SK-N-MC (cell line): ENCODE data around the gene RPP25L.

Experiments
- DNase-seq: peaks from one replicate; pipeline ENCODE4 v3.0.0-alpha.2; 2011; ENCODE audit warnings: low read depth, low spot score
- H3K27ac ChIP-seq: fragments of 200-600 bp; sonication (generic); 2 replicates; pipeline ENCODE4 v1.5.1; 2016; ENCODE audit warnings: mixed run types
- H3K36me3 ChIP-seq: fragments of 200-600 bp; sonication (generic); 2 replicates; pipeline ENCODE4 v1.6.1; 2017; ENCODE audit warnings: antibody characterized with exemption, low read length, mixed read lengths; ENCODE audit not compliant: insufficient read depth
- H3K4me3 ChIP-seq: fragments of 200-600 bp; sonication (generic); 2 replicates; pipeline ENCODE4 v1.5.1; 2016
- H3K9ac ChIP-seq: fragments of 200-600 bp; sonication (generic); 2 replicates; pipeline ENCODE4 v1.8.0; 2017; ENCODE audit warnings: mixed run types, mixed read lengths; ENCODE audit not compliant: insufficient read length
- H3K9me3 ChIP-seq: fragments of 200-600 bp; sonication (generic); 2 replicates; pipeline ENCODE4 v1.6.1; 2017; ENCODE audit warnings: low read depth, mild to moderate bottlenecking, antibody characterized with exemption, low read length, moderate library complexity, mixed read lengths
- EZH2 ChIP-seq: fragments of 200-600 bp; sonication (generic); IDR thresholded peaks from one replicate; pipeline ENCODE4 v1.6.1; 2017; ENCODE audit warnings: antibody characterized with exemption
- FOXP2 ChIP-seq: optimal IDR thresholded peaks from 2 replicates; pipeline ENCODE3; 2011; ENCODE audit warnings: mild to moderate bottlenecking, moderate library complexity; ENCODE audit not compliant: insufficient read depth; ENCODE audit errors: extremely low read length, control extremely low read depth
- POLR2AphosphoS5 ChIP-seq: IDR thresholded peaks from 2 replicates; pipeline ENCODE4 v1.6.1; 2012; ENCODE audit warnings: mild to moderate bottlenecking, low read depth, low read length, borderline replicate concordance

The RPP25L gene

DNA sequence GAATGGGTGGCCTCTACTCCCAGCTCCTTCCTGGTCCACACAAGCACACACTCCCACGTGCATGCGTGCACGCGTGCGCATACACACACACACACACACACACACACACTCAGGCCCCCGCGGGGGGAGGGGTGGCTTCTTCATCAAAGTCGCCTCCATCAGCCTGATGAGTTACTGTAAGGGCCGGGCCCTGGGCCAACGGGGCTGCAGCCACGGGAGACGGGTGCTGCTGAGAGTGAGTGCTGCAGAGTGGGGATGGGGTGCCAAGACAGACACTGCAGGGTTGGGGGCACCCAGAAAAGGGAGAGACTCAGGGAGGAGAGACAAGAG, 40.5 kb downstream of the RPP25L start:
- H3K4me3 ChIP-seq = no peak overlapping the region
- H3K9ac ChIP-seq = no peak overlapping the region
- no peaks in the 10 kb centered on the region for H3K9me3 ChIP-seq
- no peak for DNase-seq
- no peak overlapping the region for H3K27ac ChIP-seq
- no peaks in the 10 kb centered on the region for H3K36me3 ChIP-seq
- TF ChIP-seq EZH2 = no peak
- TF ChIP-seq POLR2AphosphoS5 = no peak
- no peak for TF ChIP-seq FOXP2

DNA sequence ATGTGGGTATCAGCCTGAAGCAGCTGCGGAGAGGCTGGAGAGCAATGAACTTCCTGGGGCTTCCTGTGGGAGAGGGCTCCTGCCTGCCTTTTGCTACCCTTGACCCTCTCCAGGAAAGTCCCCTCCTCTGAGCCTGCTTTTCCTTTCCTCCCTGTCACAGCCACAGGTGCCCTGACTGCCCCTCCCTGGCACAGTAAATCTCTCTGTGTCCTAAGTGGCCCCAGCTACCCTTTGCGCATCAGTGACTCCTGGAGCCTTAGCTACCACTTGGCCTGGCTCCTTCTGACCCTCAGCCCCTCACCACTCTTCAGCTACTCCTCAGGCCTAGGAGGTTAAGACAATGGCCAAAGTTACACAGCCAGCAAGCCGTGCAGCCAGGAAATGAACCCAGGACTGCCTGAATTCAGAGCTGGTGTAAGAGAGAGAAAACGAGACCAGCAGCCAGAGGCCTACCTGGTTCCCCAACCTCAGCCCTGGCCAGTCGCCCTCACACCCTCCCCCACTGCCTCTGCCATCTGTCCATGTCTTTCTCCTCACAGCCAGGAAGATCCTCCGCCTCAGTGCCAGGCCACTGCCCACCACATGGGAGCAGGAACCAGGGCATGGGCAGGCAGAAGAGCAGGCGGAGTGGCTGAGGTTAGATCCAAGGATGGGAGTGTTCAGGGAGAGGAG, 41.0 kb downstream of the RPP25L start:
- no peaks in the 10 kb centered on the region for H3K9me3 ChIP-seq
- DNase-seq = no peak
- no peak overlapping the region for H3K4me3 ChIP-seq
- no peak overlapping the region for H3K9ac ChIP-seq
- no peak overlapping the region for H3K27ac ChIP-seq
- TF ChIP-seq FOXP2 = no peak
- no peak for TF ChIP-seq EZH2
- no peak for TF ChIP-seq POLR2AphosphoS5
- no peaks in the 10 kb centered on the region for H3K36me3 ChIP-seq

DNA sequence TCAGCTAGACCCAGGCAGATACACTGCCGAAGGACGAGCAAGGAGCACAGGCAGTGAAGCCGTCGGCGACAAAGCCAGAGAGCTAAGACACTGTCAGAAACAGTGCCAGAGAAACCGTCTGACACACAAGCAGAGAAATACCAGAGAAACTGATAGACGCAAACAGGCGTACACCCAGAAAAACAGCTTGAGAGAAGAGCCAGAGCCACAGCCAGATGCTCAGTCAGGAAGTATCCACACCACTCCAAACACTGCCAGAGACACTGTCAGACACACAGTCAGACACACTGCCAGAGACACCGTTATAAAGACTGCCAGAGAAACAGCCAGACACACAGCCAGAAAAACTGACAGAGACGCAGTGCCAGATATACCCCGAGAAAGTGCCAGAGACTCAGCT, 41.5 kb downstream of the RPP25L start:
- no peak for DNase-seq
- no peaks in the 10 kb centered on the region for H3K9me3 ChIP-seq
- TF ChIP-seq POLR2AphosphoS5 (no peak), EZH2 (no peak), FOXP2 (no peak)
- H3K27ac ChIP-seq = no peak overlapping the region
- no peak overlapping the region for H3K4me3 ChIP-seq
- H3K36me3 ChIP-seq = no peaks in the 10 kb centered on the region
- H3K9ac ChIP-seq = no peak overlapping the region

- Histone ChIP-seq H3K36me3 (no peaks in the 10 kb centered on the region), H3K4me3 (no peak overlapping the region), H3K27ac (no peak overlapping the region), H3K9me3 (no peaks in the 10 kb centered on the region), H3K9ac (no peak overlapping the region)
- no peak for TF ChIP-seq EZH2
- TF ChIP-seq FOXP2 = no peak
- TF ChIP-seq POLR2AphosphoS5 = no peak
- DNase-seq = no peak
These were observed 43.1 kb downstream of the RPP25L start for GRCh38 chr9:34568774-34569173.

DNA sequence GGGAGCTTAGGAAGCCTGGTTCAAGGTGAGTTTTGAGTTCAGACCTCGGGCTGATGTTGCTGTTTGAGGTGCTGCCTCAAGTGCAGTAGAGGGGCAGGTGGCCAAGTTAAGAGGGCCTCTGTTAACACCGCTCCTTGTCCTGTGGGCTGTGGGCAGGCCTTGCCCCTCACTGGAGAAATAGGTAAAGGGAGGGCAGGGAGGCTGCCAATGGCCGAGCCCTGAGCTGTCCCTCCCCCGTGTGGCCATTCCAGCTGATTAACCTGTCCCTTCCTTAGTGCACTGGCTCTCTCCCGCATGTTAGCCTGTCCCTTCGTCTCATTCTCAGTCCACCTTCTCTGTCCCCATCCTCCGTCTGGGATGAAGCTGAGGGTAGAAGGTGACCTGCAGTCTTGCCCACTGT, 43.8 kb downstream of the RPP25L start:
- Histone ChIP-seq H3K9me3 (no peaks in the 10 kb centered on the region), H3K4me3 (no peak overlapping the region), H3K36me3 (no peaks in the 10 kb centered on the region), H3K27ac (no peak overlapping the region), H3K9ac (no peak overlapping the region)
- no peak for DNase-seq
- TF ChIP-seq EZH2 = no peak
- no peak for TF ChIP-seq POLR2AphosphoS5
- no peak for TF ChIP-seq FOXP2

DNA sequence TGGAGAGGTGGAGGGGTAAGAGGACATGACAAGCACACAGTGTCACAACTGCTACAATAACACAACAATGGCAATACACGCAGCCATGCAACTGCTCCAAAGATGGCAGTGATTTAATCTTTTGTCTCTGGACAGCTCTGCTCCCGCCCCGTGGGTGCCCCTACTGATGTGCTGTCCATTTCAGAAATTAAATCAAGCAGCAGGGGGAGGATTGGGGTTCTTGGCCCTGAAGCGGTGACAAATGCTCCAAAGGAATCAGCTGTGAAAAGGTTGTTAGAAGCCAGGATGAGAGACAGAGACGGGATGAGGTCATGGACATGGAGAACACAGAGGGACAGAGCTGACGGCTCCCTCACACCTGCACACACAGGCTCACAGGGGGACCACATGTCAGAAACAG, 44.9 kb downstream of the RPP25L start:
- Histone ChIP-seq H3K27ac (no peak overlapping the region), H3K36me3 (no peaks in the 10 kb centered on the region), H3K9me3 (no peaks in the 10 kb centered on the region), H3K9ac (no peak overlapping the region), H3K4me3 (no peak overlapping the region)
- no peak for DNase-seq
- TF ChIP-seq POLR2AphosphoS5 = no peak

DNA sequence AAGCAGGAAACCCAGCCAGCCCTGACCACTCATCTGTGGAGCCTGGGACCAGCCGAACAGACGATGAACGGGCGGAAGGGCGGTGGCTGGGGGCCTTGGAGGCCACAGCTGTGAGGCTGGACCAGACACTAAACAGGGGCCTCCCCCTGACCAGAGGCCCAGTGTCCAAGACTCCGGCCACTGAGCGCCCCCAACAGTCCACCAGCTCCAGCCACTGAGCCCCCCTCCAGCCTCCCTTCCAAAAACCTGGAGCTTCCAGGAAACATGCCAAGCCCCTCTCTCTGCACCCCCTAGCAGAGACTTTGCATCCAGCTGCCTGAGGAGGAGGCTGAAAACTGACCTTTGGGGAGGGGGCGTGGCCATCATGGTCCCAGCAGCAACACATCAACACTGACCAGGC, 45.6 kb downstream of the RPP25L start:
- Histone ChIP-seq H3K9ac (no peak overlapping the region), H3K27ac (no peak overlapping the region), H3K36me3 (no peaks in the 10 kb centered on the region), H3K9me3 (no peaks in the 10 kb centered on the region), H3K4me3 (no peak overlapping the region)
- DNase-seq = no peak
- no peak for TF ChIP-seq FOXP2
- TF ChIP-seq POLR2AphosphoS5 = no peak
- no peak for TF ChIP-seq EZH2

- no peak for DNase-seq
- H3K4me3 ChIP-seq = no peak overlapping the region
- no peak for TF ChIP-seq FOXP2
- TF ChIP-seq POLR2AphosphoS5 = no peak
- no peak for TF ChIP-seq EZH2
These were observed 46.0 kb downstream of the RPP25L start for GRCh38 chr9:34565856-34566255.

GRCh38 chr9:34564617-34565016, 47.3 kb downstream of the RPP25L start:
- Histone ChIP-seq H3K9ac (no peak overlapping the region), H3K27ac (no peak overlapping the region), H3K4me3 (no peak overlapping the region), H3K9me3 (no peaks in the 10 kb centered on the region), H3K36me3 (no peaks in the 10 kb centered on the region)
- no peak for TF ChIP-seq POLR2AphosphoS5
- no peak for TF ChIP-seq FOXP2
- TF ChIP-seq EZH2 = no peak
- DNase-seq = no peak

More at GRCh38 chr9:34565856-34566255, 46.0 kb downstream of the RPP25L start:
- Histone ChIP-seq H3K9me3 (no peaks in the 10 kb centered on the region), H3K27ac (no peak overlapping the region), H3K9ac (no peak overlapping the region), H3K36me3 (no peaks in the 10 kb centered on the region)

DNA sequence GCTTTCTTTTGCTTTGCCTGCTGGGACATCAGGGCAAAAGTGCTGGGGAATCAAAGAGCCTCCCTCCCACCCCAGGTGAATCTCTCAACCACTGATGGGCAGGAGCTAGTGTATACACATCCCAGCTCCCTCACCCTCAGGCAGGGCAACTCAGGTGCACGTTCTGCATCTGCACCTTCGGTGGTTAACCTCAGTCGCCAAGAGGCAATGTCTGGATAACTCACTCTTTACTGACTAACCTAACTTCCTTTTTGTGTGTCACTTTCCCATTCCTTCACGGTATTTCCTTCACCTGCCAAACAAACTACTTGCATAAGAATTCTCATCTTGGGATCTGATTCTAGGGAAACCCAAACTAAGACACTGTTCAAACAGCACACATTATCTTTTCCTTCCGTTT, 48.6 kb downstream of the RPP25L start:
- Histone ChIP-seq H3K36me3 (no peaks in the 10 kb centered on the region), H3K9me3 (no peaks in the 10 kb centered on the region), H3K9ac (no peak overlapping the region), H3K27ac (no peak overlapping the region), H3K4me3 (no peak overlapping the region)
- TF ChIP-seq POLR2AphosphoS5 (no peak), EZH2 (no peak), FOXP2 (no peak)
- DNase-seq = no peak
